Activated B cell treated with CpG ODN at 0.5 μM for 24 hours (primary cell): ENCODE measurements around the gene NT5C2. TPM values are rescaled to one million over a fixed set of nuclear protein-coding genes. Genes with fewer than 3 reads are reported as not detected.
"Not testable (repeated sequence)": the region's sequence is repeated elsewhere in the genome, so short reads cannot be mapped to it uniquely, and the experiment has no call there.

Source experiments
- ATAC-seq: fragments of 200-7000 bp; cut with Tn5 transposase; one replicate; pipeline ENCODE4 v1.10.0; 2021; ENCODE audit warnings: low read depth, mild to moderate bottlenecking, moderate library complexity
- CTCF ChIA-PET: fragments of 350-600 bp; sonication (Branson Sonifier 250); formaldehyde crosslinking; loops from one replicate; lab custom pipeline; 2021; ENCODE audit warnings: antibody characterized with exemption; lab: Charles Lee
- POLR2A ChIA-PET: fragments of 350-600 bp; sonication (Branson Sonifier 250); formaldehyde crosslinking; loops from one replicate; lab custom pipeline; 2021; ENCODE audit warnings: antibody characterized with exemption; lab: Charles Lee
- DNase-seq: peaks from one replicate; pipeline ENCODE4 v3.0.0; 2022
- H3K27ac Mint-ChIP-seq: one replicate; pipeline ENCODE4 v1.8.0; 2020; ENCODE audit warnings: mixed read lengths
- H3K27me3 Mint-ChIP-seq: one replicate; pipeline ENCODE4 v1.8.0; 2021; ENCODE audit warnings: mixed read lengths
- H3K36me3 Mint-ChIP-seq: one replicate; pipeline ENCODE4 v1.8.0; 2021; ENCODE audit warnings: low read depth, mixed read lengths
- H3K4me1 Mint-ChIP-seq: one replicate; pipeline ENCODE4 v1.8.0; 2021; ENCODE audit warnings: mixed read lengths
- H3K4me3 Mint-ChIP-seq: one replicate; pipeline ENCODE4 v1.8.0; 2020; ENCODE audit warnings: mild to moderate bottlenecking, mixed read lengths
- H3K9me3 Mint-ChIP-seq: one replicate; pipeline ENCODE4 v1.8.0; 2020; ENCODE audit warnings: mixed read lengths
- CTCF ChIP-seq: fragments of 200-600 bp; IDR thresholded peaks from one replicate; pipeline ENCODE4 v1.8.0; 2022; ENCODE audit warnings: antibody characterized with exemption, mild to moderate bottlenecking
- intact Hi-C: fragments of 100-400 bp; cut with micrococcal nuclease; formaldehyde crosslinking; loops from one replicate; pipeline ENCODE4 v1.15.1; 2024
- total RNA-seq: library from RNA; stranded (reverse); gene quantifications from 2 replicates; pipeline ENCODE4 v1.2.3, GENCODE V29; 2022

Gene NT5C2
- total RNA-seq, 1 donor from 2014 or later: 60.4 TPM

GRCh38 chr10:103224133-103224532, 31.1 kb upstream of the NT5C2 start:
- POLR2A ChIA-PET: no interaction called here
- no peaks in the 10 kb centered on the region for H3K27me3 Mint-ChIP-seq
- DNase-seq (no peak), ATAC-seq (no peak)
- CTCF ChIA-PET: no interaction called here
- H3K9me3 Mint-ChIP-seq: peaks cover 15% of the 10 kb centered on the region
- no peak overlapping the region for H3K4me3 Mint-ChIP-seq
- H3K36me3 Mint-ChIP-seq: peaks cover 3% of the 10 kb centered on the region
- no peak overlapping the region for H3K27ac Mint-ChIP-seq
- TF ChIP-seq CTCF: no peak
- intact Hi-C loops: no loop called here
- H3K4me1 Mint-ChIP-seq: no peaks in the 10 kb centered on the region

- H3K4me1 Mint-ChIP-seq, H3K4me3 Mint-ChIP-seq, DNase-seq, POLR2A ChIA-PET, ATAC-seq, H3K36me3 Mint-ChIP-seq, intact Hi-C loops, H3K27me3 Mint-ChIP-seq, CTCF ChIA-PET, H3K27ac Mint-ChIP-seq: not testable (repeated sequence)
- H3K9me3 Mint-ChIP-seq: peaks cover 13% of the 10 kb centered on the region
Observed at GRCh38 chr10:103216362-103216761, 23.3 kb upstream of the NT5C2 start.

DNA sequence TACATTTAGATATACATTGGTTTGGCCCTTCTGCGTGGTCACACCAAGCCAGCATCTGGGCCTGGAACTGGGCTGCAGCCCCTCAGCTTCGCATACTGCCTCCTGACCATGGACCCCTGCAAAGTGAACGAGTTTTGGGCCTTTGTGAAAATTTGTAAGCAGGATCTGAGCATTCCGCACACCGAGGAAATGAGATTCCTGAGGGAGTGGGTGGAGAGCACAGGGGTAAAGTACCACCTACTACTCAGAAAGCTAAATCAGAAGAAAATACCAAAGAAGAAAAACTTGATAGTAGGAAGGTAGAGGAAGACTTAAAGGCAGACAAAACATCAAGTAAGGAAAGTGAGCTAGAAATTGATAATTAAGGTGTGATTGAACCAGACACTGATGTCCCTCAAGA, 22.5 kb upstream of the NT5C2 start:
- DNase-seq (no peak), ATAC-seq (no peak)
- Mint-ChIP-seq H3K27me3 (no peaks in the 10 kb centered on the region), H3K9me3 (peaks cover 13% of the 10 kb centered on the region), H3K4me3 (no peak overlapping the region), H3K4me1 (no peaks in the 10 kb centered on the region), H3K27ac (no peak overlapping the region), H3K36me3 (peaks cover 2% of the 10 kb centered on the region)
- TF ChIP-seq CTCF: no peak
- CTCF ChIA-PET: no interaction called here
- POLR2A ChIA-PET: no interaction called here
- intact Hi-C loops: no loop called here

- H3K4me1 Mint-ChIP-seq, H3K4me3 Mint-ChIP-seq, POLR2A ChIA-PET, CTCF ChIA-PET, H3K36me3 Mint-ChIP-seq, DNase-seq, ATAC-seq, H3K27ac Mint-ChIP-seq, H3K27me3 Mint-ChIP-seq, intact Hi-C loops: not testable (repeated sequence)
- H3K9me3 Mint-ChIP-seq: peaks cover 20% of the 10 kb centered on the region
Observed at GRCh38 chr10:103210262-103210661, 17.2 kb upstream of the NT5C2 start.

DNA sequence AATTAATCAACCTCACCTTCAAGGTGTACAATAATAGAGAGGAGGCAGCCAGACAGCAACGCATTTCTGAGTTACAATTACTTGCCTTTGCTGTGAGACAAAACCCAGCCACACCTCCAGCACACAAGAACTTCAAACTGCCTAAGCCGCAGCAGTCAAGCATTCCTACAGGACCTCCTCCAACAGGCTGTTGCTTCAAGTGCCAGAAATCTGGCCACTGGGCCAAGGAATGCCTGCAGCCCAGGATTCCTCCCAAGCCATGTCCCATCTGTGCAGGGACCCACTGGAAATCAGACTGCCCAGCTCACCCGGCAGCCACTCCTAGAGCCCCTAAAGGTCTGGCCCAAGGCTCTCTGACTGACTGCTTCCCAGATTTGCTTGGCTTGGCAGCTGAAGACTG, 14.6 kb upstream of the NT5C2 start:
- H3K27me3 Mint-ChIP-seq, DNase-seq, H3K27ac Mint-ChIP-seq, intact Hi-C loops, ATAC-seq, CTCF ChIA-PET, POLR2A ChIA-PET, H3K4me1 Mint-ChIP-seq, H3K4me3 Mint-ChIP-seq, H3K36me3 Mint-ChIP-seq: not testable (repeated sequence)
- peaks cover 13% of the 10 kb centered on the region for H3K9me3 Mint-ChIP-seq

DNA sequence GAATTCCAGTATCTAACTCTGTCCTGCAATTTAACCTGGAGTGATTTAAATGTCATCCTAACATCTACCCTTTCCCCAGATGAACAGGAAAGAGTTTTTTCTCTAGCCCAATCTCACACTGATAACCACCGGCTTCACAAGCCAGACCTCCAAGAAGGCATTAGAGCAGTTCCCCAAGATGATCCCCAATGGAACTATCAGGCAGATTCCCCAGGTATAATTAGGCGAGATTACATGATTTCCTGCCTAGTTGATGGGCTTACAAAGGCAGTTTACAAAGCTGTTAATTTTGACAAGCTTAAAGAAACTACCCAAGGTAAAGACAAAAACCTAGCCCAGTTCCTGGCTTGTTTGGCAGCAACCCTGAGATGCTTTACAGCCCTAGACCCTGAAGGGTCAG, 14.1 kb upstream of the NT5C2 start:
- Mint-ChIP-seq H3K4me1 (no peaks in the 10 kb centered on the region), H3K9me3 (peaks cover 10% of the 10 kb centered on the region), H3K27me3 (peaks cover 4% of the 10 kb centered on the region), H3K36me3 (peaks cover 2% of the 10 kb centered on the region), H3K27ac (no peak overlapping the region), H3K4me3 (no peak overlapping the region)
- intact Hi-C loops: no loop called here
- TF ChIP-seq CTCF: no peak
- ChIA-PET POLR2A (no interaction called here), CTCF (no interaction called here)
- DNase-seq (no peak), ATAC-seq (no peak)

DNA sequence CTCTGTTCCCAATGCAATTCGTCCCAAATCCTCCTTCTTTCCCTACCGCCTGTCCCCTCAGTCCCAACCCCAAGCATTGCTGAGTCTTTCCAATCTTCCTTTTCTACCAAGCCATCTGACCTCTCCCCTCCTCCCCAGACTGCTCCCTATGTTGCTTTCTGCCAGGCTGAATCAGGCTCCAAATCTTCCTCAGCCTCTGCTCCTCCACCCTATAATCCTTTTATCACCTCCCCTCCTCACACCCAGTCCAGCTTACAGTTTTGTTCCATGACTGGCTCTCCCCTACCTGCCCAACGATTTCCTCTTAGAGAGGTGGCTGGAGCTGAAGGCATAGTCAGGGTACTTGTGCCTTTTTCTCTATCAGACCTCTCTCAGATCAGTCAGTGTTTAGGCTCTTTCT, 13.6 kb upstream of the NT5C2 start:
- H3K27ac Mint-ChIP-seq, intact Hi-C loops, H3K36me3 Mint-ChIP-seq, H3K27me3 Mint-ChIP-seq, H3K9me3 Mint-ChIP-seq, H3K4me3 Mint-ChIP-seq, DNase-seq, POLR2A ChIA-PET, ATAC-seq, CTCF ChIA-PET, H3K4me1 Mint-ChIP-seq: not testable (repeated sequence)

DNA sequence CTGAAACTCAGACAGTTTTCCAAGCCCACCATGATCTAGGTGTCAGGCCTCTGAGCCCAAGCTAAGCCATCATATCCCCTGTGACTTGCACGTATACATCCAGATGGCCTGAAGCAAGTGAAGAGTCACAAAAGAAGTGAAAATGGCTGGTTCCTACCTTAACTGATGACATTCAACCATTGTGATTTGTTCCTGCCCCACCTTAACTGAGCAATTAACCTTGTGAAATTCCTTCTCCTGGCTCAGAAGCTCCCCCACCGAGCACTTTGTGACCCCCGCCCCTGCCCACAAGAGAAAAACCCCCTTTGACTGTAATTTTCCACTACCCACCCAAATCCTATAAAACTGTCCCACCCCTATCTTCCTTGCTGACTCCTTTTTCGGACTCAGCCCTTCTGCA, 12.3 kb upstream of the NT5C2 start:
- DNase-seq, ATAC-seq, H3K4me3 Mint-ChIP-seq, CTCF ChIA-PET, H3K27me3 Mint-ChIP-seq, H3K9me3 Mint-ChIP-seq, POLR2A ChIA-PET, intact Hi-C loops, H3K36me3 Mint-ChIP-seq, H3K27ac Mint-ChIP-seq, H3K4me1 Mint-ChIP-seq: not testable (repeated sequence)
